Measurements from ENCODE around the gene AQP1.

The AQP1 gene

DNA sequence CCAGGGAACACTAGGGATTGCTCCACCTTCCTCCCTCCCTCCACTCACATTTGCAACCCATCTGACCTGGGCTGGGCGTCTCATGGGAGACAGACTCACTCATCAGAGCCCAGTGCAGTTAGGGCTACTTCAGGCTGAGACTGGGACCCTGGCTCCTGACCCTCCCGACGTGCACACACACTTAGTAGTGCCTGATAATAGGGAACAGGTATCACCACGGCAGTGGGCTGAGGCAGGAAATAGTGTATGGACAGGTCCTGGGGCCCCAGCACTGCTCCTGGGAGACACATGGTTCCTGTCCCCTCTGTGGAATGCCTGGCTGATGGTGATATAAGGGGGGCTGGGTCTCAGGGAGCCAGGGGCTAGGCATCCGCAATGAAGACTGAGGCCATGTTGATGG, 14.3 kb downstream of the AQP1 start:
- TF ChIP-seq, protein P1, sequence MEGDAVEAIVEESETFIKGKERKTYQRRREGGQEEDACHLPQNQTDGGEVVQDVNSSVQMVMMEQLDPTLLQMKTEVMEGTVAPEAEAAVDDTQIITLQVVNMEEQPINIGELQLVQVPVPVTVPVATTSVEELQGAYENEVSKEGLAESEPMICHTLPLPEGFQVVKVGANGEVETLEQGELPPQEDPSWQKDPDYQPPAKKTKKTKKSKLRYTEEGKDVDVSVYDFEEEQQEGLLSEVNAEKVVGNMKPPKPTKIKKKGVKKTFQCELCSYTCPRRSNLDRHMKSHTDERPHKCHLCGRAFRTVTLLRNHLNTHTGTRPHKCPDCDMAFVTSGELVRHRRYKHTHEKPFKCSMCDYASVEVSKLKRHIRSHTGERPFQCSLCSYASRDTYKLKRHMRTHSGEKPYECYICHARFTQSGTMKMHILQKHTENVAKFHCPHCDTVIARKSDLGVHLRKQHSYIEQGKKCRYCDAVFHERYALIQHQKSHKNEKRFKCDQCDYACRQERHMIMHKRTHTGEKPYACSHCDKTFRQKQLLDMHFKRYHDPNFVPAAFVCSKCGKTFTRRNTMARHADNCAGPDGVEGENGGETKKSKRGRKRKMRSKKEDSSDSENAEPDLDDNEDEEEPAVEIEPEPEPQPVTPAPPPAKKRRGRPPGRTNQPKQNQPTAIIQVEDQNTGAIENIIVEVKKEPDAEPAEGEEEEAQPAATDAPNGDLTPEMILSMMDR (IDR thresholded peaks at IDR 0.05; ENCODE audit: insufficient read depth, low read length, missing control alignments): no peak
- DNase-seq (ENCODE audit: low read depth, low spot score): no peak
- ChIA-PET POLR2A (no interaction called here), CTCF (interaction anchor here (0.6 to 1.1 kb wide), 2 partner anchors 13 to 124 kb away, joined by 3 read pairs; no protein-coding TSS in a partner anchor)
- H3K4me3 ChIP-seq (ENCODE audit: low read depth, low read length): no peak overlapping the region

DNA sequence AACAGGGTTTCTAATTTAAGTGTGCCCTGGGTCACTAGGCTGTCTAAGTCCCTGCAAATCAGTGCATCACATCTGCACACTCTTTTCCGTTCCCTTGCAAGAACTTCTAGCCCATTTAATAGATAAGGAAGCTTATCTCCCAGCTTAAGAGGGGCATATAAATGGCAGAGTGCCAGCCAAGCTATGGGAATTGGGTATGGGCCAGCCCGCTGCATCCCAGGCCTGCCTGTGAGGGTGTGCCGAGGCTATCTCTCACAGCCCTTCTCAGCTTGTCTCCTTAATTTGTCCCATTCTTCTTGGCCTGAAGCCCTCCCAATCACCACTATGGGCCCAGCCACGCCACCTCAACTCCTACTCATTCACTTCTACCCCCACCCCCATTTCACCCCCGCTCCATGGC, 14.7 kb downstream of the AQP1 start:
- CTCF ChIA-PET: interaction anchor here (0.6 to 1.9 kb wide), 3 partner anchors 12 to 124 kb away, joined by 3 to 9 read pairs (median 3); no protein-coding TSS in a partner anchor
- POLR2A ChIA-PET: no interaction called here
- TF ChIP-seq, protein P1 (IDR thresholded peaks at IDR 0.05; ENCODE audit: insufficient read depth, low read length, missing control alignments): no peak
- no peak overlapping the region for H3K4me3 ChIP-seq (ENCODE audit: low read depth, low read length)
- DNase-seq (ENCODE audit: low read depth, low spot score): no peak

DNA sequence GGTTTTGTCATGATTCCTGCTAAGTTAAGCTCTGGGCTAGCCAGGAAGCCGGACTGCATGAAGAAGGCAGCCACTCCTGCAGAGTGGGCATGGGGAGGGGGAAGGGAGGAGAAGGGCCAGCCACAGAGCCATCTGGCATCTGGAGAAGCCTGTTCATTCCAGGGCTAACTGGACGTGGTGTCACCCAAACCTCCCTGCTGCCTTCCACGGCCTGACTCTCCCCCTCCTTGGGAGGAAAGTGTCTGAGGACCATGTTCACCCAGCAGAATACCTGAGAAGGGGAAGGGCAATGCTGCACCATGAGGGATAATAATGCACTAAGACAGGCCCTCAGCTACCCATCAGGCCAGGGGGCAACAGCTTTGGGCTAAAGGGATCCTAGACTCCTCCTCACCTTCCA, 15.4 kb downstream of the AQP1 start:
- TF ChIP-seq, protein P1 (IDR thresholded peaks at IDR 0.05; ENCODE audit: insufficient read depth, low read length, missing control alignments): no peak
- ChIA-PET CTCF (interaction anchor here (1.1 to 1.9 kb wide), 2 partner anchors 11 to 125 kb away, joined by 3 to 9 read pairs; no protein-coding TSS in a partner anchor), POLR2A (no interaction called here)
- no peak for DNase-seq (ENCODE audit: low read depth, low spot score)
- H3K4me3 ChIP-seq (ENCODE audit: low read depth, low read length): no peak overlapping the region

DNA sequence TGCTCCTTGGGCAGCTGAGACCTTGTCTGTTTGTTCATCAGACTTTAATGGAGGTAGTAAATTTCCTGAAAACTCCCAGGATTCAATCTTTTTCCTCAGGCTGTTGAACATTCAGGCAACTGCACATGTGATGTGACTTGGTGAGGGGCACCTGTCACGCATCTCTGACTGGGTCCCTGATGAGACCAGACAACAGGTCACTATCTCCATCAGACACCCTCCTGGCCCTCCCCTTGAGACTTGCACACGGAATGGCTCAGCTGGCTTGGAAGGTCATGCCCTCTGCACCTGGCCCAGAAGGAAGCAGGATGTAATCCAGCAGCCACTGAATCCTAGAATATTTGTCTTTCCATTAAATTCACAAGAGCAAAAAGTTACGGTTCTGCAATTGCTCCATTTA, 15.9 kb downstream of the AQP1 start:
- TF ChIP-seq, protein P1 (IDR thresholded peaks at IDR 0.05; ENCODE audit: insufficient read depth, low read length, missing control alignments): no peak
- ChIA-PET CTCF (interaction anchor here (1.9 kb wide), 1 partner anchor 11 kb away, joined by 9 read pairs; no protein-coding TSS in a partner anchor), POLR2A (no interaction called here)
- no peak overlapping the region for H3K4me3 ChIP-seq (ENCODE audit: low read depth, low read length)
- DNase-seq (ENCODE audit: low read depth, low spot score): no peak

DNA sequence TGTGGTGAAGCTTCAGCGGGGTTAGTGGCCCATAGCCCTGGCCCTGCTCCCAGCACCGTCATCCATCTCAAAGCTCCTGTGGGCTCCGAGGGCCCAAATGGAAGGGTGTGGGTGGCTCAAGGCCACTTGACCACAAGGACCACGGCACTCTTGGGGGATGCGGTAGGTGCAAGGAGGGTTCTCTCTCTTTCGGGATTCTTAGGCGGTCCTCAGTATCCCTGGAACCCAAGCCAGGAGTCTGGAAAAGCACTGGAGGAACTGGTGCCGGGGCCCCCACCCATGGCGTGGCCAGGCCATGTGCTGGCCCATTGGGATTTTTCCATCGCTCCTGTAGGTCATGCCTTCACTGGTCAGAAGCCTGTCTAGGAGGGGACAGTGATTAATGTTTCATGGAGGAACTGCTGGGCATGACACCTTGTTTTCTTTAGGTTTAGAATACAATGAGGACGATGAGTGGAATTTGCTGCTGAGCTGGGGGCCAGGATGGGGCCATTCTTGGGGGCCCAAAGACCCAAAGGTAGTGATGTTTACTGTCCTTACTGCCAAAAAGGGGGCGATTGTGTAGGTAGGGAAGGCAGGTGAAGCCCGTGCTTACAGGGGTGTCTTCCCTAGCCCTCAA, 16.7 kb downstream of the AQP1 start:
- ChIA-PET CTCF (interaction anchor here (1.0 to 3.0 kb wide), 3 partner anchors 10 to 56 kb away, joined by 3 to 45 read pairs (median 9); no protein-coding TSS in a partner anchor), POLR2A (no interaction called here)
- DNase-seq (ENCODE audit: low read depth, low spot score): no peak
- no peak overlapping the region for H3K4me3 ChIP-seq (ENCODE audit: low read depth, low read length)
- TF ChIP-seq, protein P1 (IDR thresholded peaks at IDR 0.05; ENCODE audit: insufficient read depth, low read length, missing control alignments): no peak

DNA sequence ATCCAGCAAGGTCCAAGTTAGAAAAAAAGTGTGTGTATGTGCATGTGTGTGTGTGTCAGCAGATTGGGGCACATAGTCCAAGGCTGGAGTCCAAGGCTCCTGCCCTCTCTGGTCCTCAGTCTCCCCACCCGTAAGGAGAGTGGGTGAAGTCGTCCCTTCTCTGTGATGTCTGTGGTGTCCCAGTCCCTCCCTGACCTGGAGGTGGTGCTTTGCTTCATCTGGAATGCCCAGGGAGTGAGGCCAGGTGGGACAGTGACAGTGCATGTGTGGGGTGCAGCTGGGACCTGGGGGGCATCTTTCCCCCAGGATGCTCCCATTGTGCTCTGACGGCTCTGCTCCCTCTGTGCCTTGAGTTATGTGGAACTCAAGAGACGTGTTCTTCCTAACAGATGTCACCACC, 18.0 kb downstream of the AQP1 start:
- no peak overlapping the region for H3K4me3 ChIP-seq (ENCODE audit: low read depth, low read length)
- CTCF ChIA-PET: interaction anchor here (1.0 to 3.0 kb wide), 4 partner anchors 9 to 196 kb away, joined by 3 to 45 read pairs (median 6); no protein-coding TSS in a partner anchor
- TF ChIP-seq, protein P1 (IDR thresholded peaks at IDR 0.05; ENCODE audit: insufficient read depth, low read length, missing control alignments): no peak
- DNase-seq (ENCODE audit: low read depth, low spot score): no peak
- POLR2A ChIA-PET: no interaction called here
